Activated CD8-positive, alpha-beta memory T cell treated with anti-CD3 and anti-CD28 coated beads, Interleukin-2, amount 50 U/mL, for 1 hour (primary cell): ENCODE results near the gene CALR.
A peak's percentile ranks its signal among the peaks of the same experiment; 100 is the strongest.
"Not testable (repeated sequence)": the region's sequence is repeated elsewhere in the genome, so short reads cannot be mapped to it uniquely, and the experiment has no call there.

Source experiments
- DNase-seq: peaks from one replicate; pipeline ENCODE4 v3.0.0-alpha.2; 2020; ENCODE audit errors: extremely low read depth

CALR gene

GRCh38 chr19:12933287-12934072 lies 4.9 kb upstream of the CALR start, which contains the start of gene FARSA:
Gene FARSA, minus strand, starts transcription at chr19:12933711. Its CDS starts 15 bp downstream, at chr19:12933696.
- DNase-seq, result peak; percentile 69

GRCh38 chr19:12935071-12935470 lies 3.3 kb upstream of the CALR start:
- DNase-seq, result no peak

GRCh38 chr19:12936582-12936981 lies 1.8 kb upstream of the CALR start:
- no peak for DNase-seq

- no peak for DNase-seq
Measured at GRCh38 chr19:12937093-12937926, 1.1 kb upstream of the CALR start.

- DNase-seq, result no peak
Measured at GRCh38 chr19:12938779-12939601, 581 bp downstream of the CALR start.

GRCh38 chr19:12939975-12940423 lies 1.6 kb downstream of the CALR start:
- DNase-seq, result no peak

GRCh38 chr19:12940897-12941296 lies 2.5 kb downstream of the CALR start:
- DNase-seq, result no peak

- no peak for DNase-seq
Measured at GRCh38 chr19:12943437-12944044, 5.1 kb downstream of the CALR start.

GRCh38 chr19:12944104-12944674 lies 5.8 kb downstream of the CALR start:
- no peak for DNase-seq

- DNase-seq, result peak; percentile 96
Measured at GRCh38 chr19:12945479-12946091, 7.2 kb downstream of the CALR start, which contains the start of gene RAD23A. Gene RAD23A, plus strand, starts transcription at chr19:12945862. Its CDS starts 87 bp downstream, at chr19:12945949.

GRCh38 chr19:12946092-12946721 lies 7.8 kb downstream of the CALR start:
- DNase-seq, result no peak

GRCh38 chr19:12946731-12947496 lies 8.5 kb downstream of the CALR start:
- no peak for DNase-seq

GRCh38 chr19:12947702-12948611 lies 9.5 kb downstream of the CALR start:
- no peak for DNase-seq

GRCh38 chr19:12948612-12949362 lies 10.4 kb downstream of the CALR start:
- no peak for DNase-seq

- DNase-seq, result no peak
Measured at GRCh38 chr19:12949363-12950283, 11.2 kb downstream of the CALR start.

GRCh38 chr19:12952050-12952449 lies 13.6 kb downstream of the CALR start:
- not testable (repeated sequence) for DNase-seq
